ENCODE results near the gene ROBO2.

DNA sequence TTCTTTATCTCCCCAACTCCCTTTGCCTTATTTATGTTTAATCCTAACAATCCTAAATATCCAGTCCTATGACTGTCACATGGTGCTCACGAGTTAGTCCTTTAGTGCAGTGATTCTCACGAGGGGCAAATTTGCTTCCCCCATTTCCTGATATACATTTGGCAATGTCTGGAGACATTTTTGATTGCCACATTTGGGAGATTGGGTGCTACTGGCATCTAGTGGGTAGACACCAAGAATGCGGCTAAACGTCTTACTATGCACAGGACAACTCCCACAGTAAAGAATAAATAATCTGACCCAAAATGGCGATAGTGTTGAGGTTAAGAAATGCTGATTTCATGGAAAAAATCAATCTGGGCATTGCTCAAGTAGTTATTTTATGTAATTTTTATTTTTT lies 466.5 kb downstream of the ROBO2 start:
- TF ChIP-seq, protein P1, sequence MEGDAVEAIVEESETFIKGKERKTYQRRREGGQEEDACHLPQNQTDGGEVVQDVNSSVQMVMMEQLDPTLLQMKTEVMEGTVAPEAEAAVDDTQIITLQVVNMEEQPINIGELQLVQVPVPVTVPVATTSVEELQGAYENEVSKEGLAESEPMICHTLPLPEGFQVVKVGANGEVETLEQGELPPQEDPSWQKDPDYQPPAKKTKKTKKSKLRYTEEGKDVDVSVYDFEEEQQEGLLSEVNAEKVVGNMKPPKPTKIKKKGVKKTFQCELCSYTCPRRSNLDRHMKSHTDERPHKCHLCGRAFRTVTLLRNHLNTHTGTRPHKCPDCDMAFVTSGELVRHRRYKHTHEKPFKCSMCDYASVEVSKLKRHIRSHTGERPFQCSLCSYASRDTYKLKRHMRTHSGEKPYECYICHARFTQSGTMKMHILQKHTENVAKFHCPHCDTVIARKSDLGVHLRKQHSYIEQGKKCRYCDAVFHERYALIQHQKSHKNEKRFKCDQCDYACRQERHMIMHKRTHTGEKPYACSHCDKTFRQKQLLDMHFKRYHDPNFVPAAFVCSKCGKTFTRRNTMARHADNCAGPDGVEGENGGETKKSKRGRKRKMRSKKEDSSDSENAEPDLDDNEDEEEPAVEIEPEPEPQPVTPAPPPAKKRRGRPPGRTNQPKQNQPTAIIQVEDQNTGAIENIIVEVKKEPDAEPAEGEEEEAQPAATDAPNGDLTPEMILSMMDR (IDR thresholded peaks at IDR 0.05; ENCODE audit: insufficient read depth, low read length): no peak
- no peak for TF ChIP-seq POLR2AphosphoS5 (IDR thresholded peaks at IDR 0.05; ENCODE audit: low read depth)
- TF ChIP-seq, protein P2, sequence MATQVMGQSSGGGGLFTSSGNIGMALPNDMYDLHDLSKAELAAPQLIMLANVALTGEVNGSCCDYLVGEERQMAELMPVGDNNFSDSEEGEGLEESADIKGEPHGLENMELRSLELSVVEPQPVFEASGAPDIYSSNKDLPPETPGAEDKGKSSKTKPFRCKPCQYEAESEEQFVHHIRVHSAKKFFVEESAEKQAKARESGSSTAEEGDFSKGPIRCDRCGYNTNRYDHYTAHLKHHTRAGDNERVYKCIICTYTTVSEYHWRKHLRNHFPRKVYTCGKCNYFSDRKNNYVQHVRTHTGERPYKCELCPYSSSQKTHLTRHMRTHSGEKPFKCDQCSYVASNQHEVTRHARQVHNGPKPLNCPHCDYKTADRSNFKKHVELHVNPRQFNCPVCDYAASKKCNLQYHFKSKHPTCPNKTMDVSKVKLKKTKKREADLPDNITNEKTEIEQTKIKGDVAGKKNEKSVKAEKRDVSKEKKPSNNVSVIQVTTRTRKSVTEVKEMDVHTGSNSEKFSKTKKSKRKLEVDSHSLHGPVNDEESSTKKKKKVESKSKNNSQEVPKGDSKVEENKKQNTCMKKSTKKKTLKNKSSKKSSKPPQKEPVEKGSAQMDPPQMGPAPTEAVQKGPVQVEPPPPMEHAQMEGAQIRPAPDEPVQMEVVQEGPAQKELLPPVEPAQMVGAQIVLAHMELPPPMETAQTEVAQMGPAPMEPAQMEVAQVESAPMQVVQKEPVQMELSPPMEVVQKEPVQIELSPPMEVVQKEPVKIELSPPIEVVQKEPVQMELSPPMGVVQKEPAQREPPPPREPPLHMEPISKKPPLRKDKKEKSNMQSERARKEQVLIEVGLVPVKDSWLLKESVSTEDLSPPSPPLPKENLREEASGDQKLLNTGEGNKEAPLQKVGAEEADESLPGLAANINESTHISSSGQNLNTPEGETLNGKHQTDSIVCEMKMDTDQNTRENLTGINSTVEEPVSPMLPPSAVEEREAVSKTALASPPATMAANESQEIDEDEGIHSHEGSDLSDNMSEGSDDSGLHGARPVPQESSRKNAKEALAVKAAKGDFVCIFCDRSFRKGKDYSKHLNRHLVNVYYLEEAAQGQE (IDR thresholded peaks at IDR 0.05; ENCODE audit: insufficient replicate concordance, low read depth): no peak
